Measurements from ENCODE around the gene PACRG. TPM values are rescaled to one million over a fixed set of nuclear protein-coding genes. Genes with fewer than 3 reads are reported as not detected.

PACRG gene
- total RNA-seq, 1 donor from 2014 or later: not detected

GRCh38 chr6:163285691-163286090 lies 557.9 kb downstream of the PACRG start:
- Mint-ChIP-seq H3K36me3 (ENCODE audit: low read depth) (no peaks in the 10 kb centered on the region), H3K27me3 (ENCODE audit: low read depth) (no peaks in the 10 kb centered on the region), H3K27ac (no peak overlapping the region), H3K9me3 (no peaks in the 10 kb centered on the region), H3K4me1 (ENCODE audit: low read depth) (no peaks in the 10 kb centered on the region), H3K4me3 (ENCODE audit: low read depth) (no peak overlapping the region)
- DNase-seq (ENCODE audit: low spot score): no peak
- intact Hi-C loops (cut with micrococcal nuclease): no loop called here

GRCh38 chr6:163287626-163288025 lies 559.9 kb downstream of the PACRG start:
- intact Hi-C loops (cut with micrococcal nuclease): no loop called here
- no peaks in the 10 kb centered on the region for H3K27me3 Mint-ChIP-seq (ENCODE audit: low read depth)
- DNase-seq (ENCODE audit: low spot score): no peak
- H3K9me3 Mint-ChIP-seq: no peaks in the 10 kb centered on the region
- H3K36me3 Mint-ChIP-seq (ENCODE audit: low read depth): no peaks in the 10 kb centered on the region
- no peak overlapping the region for H3K27ac Mint-ChIP-seq
- H3K4me1 Mint-ChIP-seq (ENCODE audit: low read depth): no peaks in the 10 kb centered on the region
- no peak overlapping the region for H3K4me3 Mint-ChIP-seq (ENCODE audit: low read depth)

- DNase-seq (ENCODE audit: low spot score): no peak
- Mint-ChIP-seq H3K4me3 (ENCODE audit: low read depth) (no peak overlapping the region), H3K4me1 (ENCODE audit: low read depth) (no peaks in the 10 kb centered on the region), H3K36me3 (ENCODE audit: low read depth) (no peaks in the 10 kb centered on the region), H3K27me3 (ENCODE audit: low read depth) (no peaks in the 10 kb centered on the region), H3K9me3 (no peaks in the 10 kb centered on the region), H3K27ac (no peak overlapping the region)
- intact Hi-C loops (cut with micrococcal nuclease): no loop called here
Measured at GRCh38 chr6:163288066-163288465, 560.3 kb downstream of the PACRG start.

- H3K36me3 Mint-ChIP-seq (ENCODE audit: low read depth): no peaks in the 10 kb centered on the region
- no peak overlapping the region for H3K4me3 Mint-ChIP-seq (ENCODE audit: low read depth)
- H3K4me1 Mint-ChIP-seq (ENCODE audit: low read depth): no peaks in the 10 kb centered on the region
- no peak for DNase-seq (ENCODE audit: low spot score)
- H3K27ac Mint-ChIP-seq: no peak overlapping the region
- intact Hi-C loops (cut with micrococcal nuclease): no loop called here
- H3K27me3 Mint-ChIP-seq (ENCODE audit: low read depth): no peaks in the 10 kb centered on the region
- no peaks in the 10 kb centered on the region for H3K9me3 Mint-ChIP-seq
Measured at GRCh38 chr6:163288915-163289314, 561.1 kb downstream of the PACRG start.

- Mint-ChIP-seq H3K4me3 (ENCODE audit: low read depth) (no peak overlapping the region), H3K4me1 (ENCODE audit: low read depth) (no peaks in the 10 kb centered on the region), H3K27ac (no peak overlapping the region), H3K27me3 (ENCODE audit: low read depth) (no peaks in the 10 kb centered on the region), H3K9me3 (no peaks in the 10 kb centered on the region), H3K36me3 (ENCODE audit: low read depth) (no peaks in the 10 kb centered on the region)
- no peak for DNase-seq (ENCODE audit: low spot score)
- intact Hi-C loops (cut with micrococcal nuclease): no loop called here
Measured at GRCh38 chr6:163289447-163289846, 561.7 kb downstream of the PACRG start.

- H3K27ac Mint-ChIP-seq: no peak overlapping the region
- no peak overlapping the region for H3K4me3 Mint-ChIP-seq (ENCODE audit: low read depth)
- DNase-seq (ENCODE audit: low spot score): no peak
- H3K36me3 Mint-ChIP-seq (ENCODE audit: low read depth): no peaks in the 10 kb centered on the region
- no peaks in the 10 kb centered on the region for H3K27me3 Mint-ChIP-seq (ENCODE audit: low read depth)
- H3K9me3 Mint-ChIP-seq: no peaks in the 10 kb centered on the region
- no peaks in the 10 kb centered on the region for H3K4me1 Mint-ChIP-seq (ENCODE audit: low read depth)
- intact Hi-C loops (cut with micrococcal nuclease): no loop called here
Measured at GRCh38 chr6:163290545-163291274, 562.9 kb downstream of the PACRG start.

- H3K9me3 Mint-ChIP-seq: no peaks in the 10 kb centered on the region
- no peak overlapping the region for H3K27ac Mint-ChIP-seq
- H3K36me3 Mint-ChIP-seq (ENCODE audit: low read depth): no peaks in the 10 kb centered on the region
- no peaks in the 10 kb centered on the region for H3K27me3 Mint-ChIP-seq (ENCODE audit: low read depth)
- no peak for DNase-seq (ENCODE audit: low spot score)
- no peaks in the 10 kb centered on the region for H3K4me1 Mint-ChIP-seq (ENCODE audit: low read depth)
- no peak overlapping the region for H3K4me3 Mint-ChIP-seq (ENCODE audit: low read depth)
- intact Hi-C loops (cut with micrococcal nuclease): no loop called here
Measured at GRCh38 chr6:163291622-163292021, 563.8 kb downstream of the PACRG start.

- no peak for DNase-seq (ENCODE audit: low spot score)
- intact Hi-C loops (cut with micrococcal nuclease): no loop called here
- Mint-ChIP-seq H3K4me3 (ENCODE audit: low read depth) (no peak overlapping the region), H3K27ac (no peak overlapping the region), H3K27me3 (ENCODE audit: low read depth) (no peaks in the 10 kb centered on the region), H3K9me3 (no peaks in the 10 kb centered on the region), H3K36me3 (ENCODE audit: low read depth) (no peaks in the 10 kb centered on the region), H3K4me1 (ENCODE audit: low read depth) (no peaks in the 10 kb centered on the region)
Measured at GRCh38 chr6:163293286-163293685, 565.5 kb downstream of the PACRG start.

GRCh38 chr6:163294734-163295133 lies 567.0 kb downstream of the PACRG start:
- Mint-ChIP-seq H3K4me3 (ENCODE audit: low read depth) (no peak overlapping the region), H3K27me3 (ENCODE audit: low read depth) (no peaks in the 10 kb centered on the region), H3K27ac (no peak overlapping the region), H3K4me1 (ENCODE audit: low read depth) (no peaks in the 10 kb centered on the region), H3K36me3 (ENCODE audit: low read depth) (no peaks in the 10 kb centered on the region), H3K9me3 (no peaks in the 10 kb centered on the region)
- no peak for DNase-seq (ENCODE audit: low spot score)
- intact Hi-C loops (cut with micrococcal nuclease): no loop called here

- Mint-ChIP-seq H3K4me1 (ENCODE audit: low read depth) (no peaks in the 10 kb centered on the region), H3K36me3 (ENCODE audit: low read depth) (no peaks in the 10 kb centered on the region), H3K4me3 (ENCODE audit: low read depth) (no peak overlapping the region), H3K9me3 (no peaks in the 10 kb centered on the region), H3K27me3 (ENCODE audit: low read depth) (no peaks in the 10 kb centered on the region), H3K27ac (no peak overlapping the region)
- DNase-seq (ENCODE audit: low spot score): no peak
- intact Hi-C loops (cut with micrococcal nuclease): no loop called here
Measured at GRCh38 chr6:163296835-163297519, 569.2 kb downstream of the PACRG start.

- no peak overlapping the region for H3K27ac Mint-ChIP-seq
- intact Hi-C loops (cut with micrococcal nuclease): no loop called here
- H3K4me3 Mint-ChIP-seq (ENCODE audit: low read depth): no peak overlapping the region
- no peaks in the 10 kb centered on the region for H3K4me1 Mint-ChIP-seq (ENCODE audit: low read depth)
- H3K36me3 Mint-ChIP-seq (ENCODE audit: low read depth): no peaks in the 10 kb centered on the region
- no peak for DNase-seq (ENCODE audit: low spot score)
- H3K9me3 Mint-ChIP-seq: no peaks in the 10 kb centered on the region
- no peaks in the 10 kb centered on the region for H3K27me3 Mint-ChIP-seq (ENCODE audit: low read depth)
Measured at GRCh38 chr6:163298079-163298830, 570.5 kb downstream of the PACRG start.

- intact Hi-C loops (cut with micrococcal nuclease): no loop called here
- Mint-ChIP-seq H3K36me3 (ENCODE audit: low read depth) (no peaks in the 10 kb centered on the region), H3K27ac (no peak overlapping the region), H3K27me3 (ENCODE audit: low read depth) (no peaks in the 10 kb centered on the region), H3K9me3 (no peaks in the 10 kb centered on the region), H3K4me3 (ENCODE audit: low read depth) (no peak overlapping the region), H3K4me1 (ENCODE audit: low read depth) (no peaks in the 10 kb centered on the region)
- no peak for DNase-seq (ENCODE audit: low spot score)
Measured at GRCh38 chr6:163300838-163301237, 573.1 kb downstream of the PACRG start.

All from activated T-helper 2 cell treated with anti-CD3 and anti-CD28 coated beads, Interferon-gamma antibody, Interleukin-2, Interleukin-4, amounts not matched to agents 10 μg/mL and 5 μg/mL and 100 μg/mL, durations not matched to agents 14 hours and 24 hours and 36 hours (primary cell).